Omental fat pad (tissue), 4 donors: ENCODE data around the gene PIWIL4. TPM values are rescaled to one million over a fixed set of nuclear protein-coding genes. Genes with fewer than 3 reads are reported as not detected.

ENCODE experiments used
- ATAC-seq: fragments of 150-250 bp; one replicate; pipeline ENCODE4 v1.9.1; 2016; ENCODE audit warnings: mild to moderate bottlenecking, moderate library complexity; ENCODE audit not compliant: low FRiP score
- DNase-seq: peaks from one replicate; pipeline ENCODE4 v3.0.0-alpha.2; 2019; ENCODE audit warnings: low spot score
- CTCF ChIP-seq, 3 donors: fragments of 450-650 bp; IDR thresholded peaks; one replicate each; pipeline ENCODE4 v1.5.1; 2016 to 2017; ENCODE audit warnings: antibody characterized with exemption in 3 of 3, mild to moderate bottlenecking in 3 of 3, moderate library complexity in 2 of 3
- total RNA-seq, 4 donors: library from RNA; depleted of rRNA; stranded (reverse); fragments of >200 nt; gene quantifications; one replicate each; pipeline ENCODE4 v1.1.0, GENCODE V29; 2016

PIWIL4 gene
- total RNA-seq, 4 donors from 2014 or later, result 2.3 to 6.0 (median 2.7) TPM

- DNase-seq, result no peak
- TF ChIP-seq CTCF (IDR thresholded peaks at IDR 0.05), result no peak
- no peak for ATAC-seq
Observed at GRCh38 chr11:94662065-94662779, 95.1 kb downstream of the PIWIL4 start.

- ATAC-seq, result no peak
- no peak for TF ChIP-seq CTCF (IDR thresholded peaks at IDR 0.05)
- DNase-seq, result no peak
Observed at GRCh38 chr11:94662846-94663390, 95.8 kb downstream of the PIWIL4 start.

GRCh38 chr11:94664346-94664745, 97.2 kb downstream of the PIWIL4 start:
- no peak for TF ChIP-seq CTCF (IDR thresholded peaks at IDR 0.05)
- DNase-seq, result no peak

GRCh38 chr11:94665116-94665659, 98.0 kb downstream of the PIWIL4 start:
- TF ChIP-seq CTCF (IDR thresholded peaks at IDR 0.05), result no peak
- DNase-seq (no peak), ATAC-seq (no peak)

More at GRCh38 chr11:94664346-94664745, 97.2 kb downstream of the PIWIL4 start:
- no peak for ATAC-seq

- no peak for TF ChIP-seq CTCF (IDR thresholded peaks at IDR 0.05)
- no peak for DNase-seq
- no peak for ATAC-seq
Observed at GRCh38 chr11:94666792-94667721, 99.9 kb downstream of the PIWIL4 start.

GRCh38 chr11:94668212-94668793, 101.1 kb downstream of the PIWIL4 start:
- no peak for TF ChIP-seq CTCF (IDR thresholded peaks at IDR 0.05)
- ATAC-seq (no peak), DNase-seq (no peak)
